PFSK-1 (cell line): ENCODE measurements around the gene PLCH2.

Experiments
- FOXP2 ChIP-seq: optimal IDR thresholded peaks from 2 replicates; pipeline ENCODE3; 2011; ENCODE audit warnings: borderline replicate concordance, control low read depth, inconsistent platforms; ENCODE audit not compliant: insufficient read depth; ENCODE audit errors: extremely low read length, extremely low read depth
- POLR2AphosphoS5 ChIP-seq: IDR thresholded peaks from 2 replicates; pipeline ENCODE4 v1.6.1; 2012; ENCODE audit warnings: low read depth, mild to moderate bottlenecking, control low read depth, low read length, moderate library complexity
- REST ChIP-seq, 2 experiments: IDR thresholded peaks; 2 replicates each; pipeline versions ENCODE4 v1.6.1 to v1.8.0; 2011 to 2012; ENCODE audit warnings: low read depth in 2 of 2, low read length in 2 of 2, control low read depth in 1 of 2, inconsistent platforms in 1 of 2, mild to moderate bottlenecking in 1 of 2, moderate library complexity in 1 of 2; ENCODE audit not compliant: insufficient read depth in 1 of 2
- SIN3A ChIP-seq: IDR thresholded peaks from 2 replicates; pipeline ENCODE4 v1.6.1; 2012; ENCODE audit warnings: mild to moderate bottlenecking, low read length, moderate library complexity, borderline replicate concordance; ENCODE audit not compliant: insufficient read depth
- TAF1 ChIP-seq: IDR thresholded peaks from 2 replicates; pipeline ENCODE4 v1.6.1; 2012; ENCODE audit warnings: low read length, control low read depth, borderline replicate concordance; ENCODE audit not compliant: insufficient read depth

Gene PLCH2

DNA sequence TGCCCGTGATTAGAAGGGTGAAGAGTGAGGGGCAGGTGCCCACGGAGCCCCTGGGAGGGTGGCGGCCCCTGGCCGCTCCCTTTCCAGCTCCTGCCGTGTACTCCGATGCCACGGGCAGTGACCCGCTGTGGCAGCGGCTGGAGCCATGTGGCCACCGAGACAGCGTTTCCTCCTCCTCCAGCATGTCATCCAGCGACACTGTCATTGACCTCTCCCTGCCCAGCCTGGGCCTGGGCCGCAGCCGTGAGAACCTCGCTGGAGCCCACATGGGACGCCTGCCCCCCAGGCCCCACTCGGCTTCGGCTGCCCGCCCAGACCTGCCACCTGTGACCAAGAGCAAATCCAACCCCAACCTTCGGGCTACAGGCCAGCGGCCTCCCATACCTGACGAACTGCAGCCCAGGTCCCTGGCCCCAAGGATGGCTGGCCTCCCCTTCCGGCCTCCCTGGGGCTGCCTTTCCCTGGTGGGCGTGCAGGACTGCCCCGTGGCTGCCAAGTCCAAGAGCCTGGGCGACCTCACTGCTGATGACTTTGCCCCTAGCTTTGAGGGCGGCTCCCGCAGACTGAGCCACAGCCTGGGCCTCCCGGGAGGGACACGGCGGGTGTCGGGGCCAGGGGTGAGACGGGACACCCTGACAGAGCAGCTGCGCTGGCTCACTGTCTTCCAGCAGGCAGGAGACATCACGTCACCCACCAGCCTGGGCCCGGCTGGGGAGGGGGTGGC is 28.3 kb downstream of the PLCH2 start:
- TF ChIP-seq REST (IDR thresholded peaks at IDR 0.05; ENCODE audit: insufficient read depth in 1 of 2, low read depth in 2 of 2, low read length in 2 of 2) (no peak), FOXP2 (no peak), SIN3A (no peak), POLR2AphosphoS5 (no peak), TAF1 (no peak)

DNA sequence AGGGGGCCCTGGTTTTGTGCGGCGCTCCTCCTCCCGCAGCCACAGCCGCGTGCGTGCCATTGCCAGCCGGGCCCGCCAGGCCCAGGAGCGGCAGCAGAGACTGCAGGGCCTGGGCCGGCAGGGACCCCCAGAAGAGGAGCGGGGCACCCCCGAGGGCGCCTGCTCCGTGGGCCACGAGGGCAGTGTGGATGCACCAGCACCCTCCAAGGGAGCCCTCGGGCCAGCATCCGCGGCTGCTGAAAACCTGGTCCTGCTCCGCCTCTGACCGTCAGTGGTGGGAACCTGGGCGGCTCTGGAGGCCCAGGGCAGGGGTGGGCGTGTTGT is 28.8 kb downstream of the PLCH2 start:
- TF ChIP-seq FOXP2 (no peak), REST (IDR thresholded peaks at IDR 0.05; ENCODE audit: insufficient read depth in 1 of 2, low read depth in 2 of 2, low read length in 2 of 2) (no peak), POLR2AphosphoS5 (no peak), SIN3A (no peak), TAF1 (no peak)

DNA sequence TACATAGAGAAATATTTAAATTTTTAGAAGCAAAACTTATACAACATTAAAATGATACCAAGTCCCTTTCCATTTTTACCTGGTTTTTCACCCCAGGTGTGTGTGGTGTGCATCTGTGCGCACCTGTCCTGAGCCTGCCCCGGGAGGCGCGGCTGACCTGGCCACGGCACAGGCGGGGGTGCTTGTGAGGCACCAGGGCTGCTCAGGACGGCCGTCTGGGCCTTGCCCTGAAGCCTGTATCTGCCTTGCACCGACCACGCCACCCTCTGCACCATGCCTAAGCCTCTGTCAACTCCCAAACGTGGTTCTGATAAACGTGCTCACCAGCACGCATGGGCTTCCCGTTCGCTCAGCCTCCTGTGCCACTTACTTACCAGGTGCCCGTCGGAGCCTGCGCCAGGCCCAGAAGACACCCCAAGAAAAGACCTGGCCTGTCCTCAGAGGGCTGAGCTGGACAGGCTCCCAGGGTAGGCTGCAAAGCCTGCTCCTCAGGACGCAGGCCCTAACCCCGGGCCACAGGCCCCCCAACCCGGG is 29.4 kb downstream of the PLCH2 start:
- TF ChIP-seq TAF1: no peak
- TF ChIP-seq POLR2AphosphoS5: no peak
- TF ChIP-seq FOXP2: no peak
- no peak for TF ChIP-seq REST (IDR thresholded peaks at IDR 0.05; ENCODE audit: insufficient read depth in 1 of 2, low read depth in 2 of 2, low read length in 2 of 2)
- TF ChIP-seq SIN3A: no peak

DNA sequence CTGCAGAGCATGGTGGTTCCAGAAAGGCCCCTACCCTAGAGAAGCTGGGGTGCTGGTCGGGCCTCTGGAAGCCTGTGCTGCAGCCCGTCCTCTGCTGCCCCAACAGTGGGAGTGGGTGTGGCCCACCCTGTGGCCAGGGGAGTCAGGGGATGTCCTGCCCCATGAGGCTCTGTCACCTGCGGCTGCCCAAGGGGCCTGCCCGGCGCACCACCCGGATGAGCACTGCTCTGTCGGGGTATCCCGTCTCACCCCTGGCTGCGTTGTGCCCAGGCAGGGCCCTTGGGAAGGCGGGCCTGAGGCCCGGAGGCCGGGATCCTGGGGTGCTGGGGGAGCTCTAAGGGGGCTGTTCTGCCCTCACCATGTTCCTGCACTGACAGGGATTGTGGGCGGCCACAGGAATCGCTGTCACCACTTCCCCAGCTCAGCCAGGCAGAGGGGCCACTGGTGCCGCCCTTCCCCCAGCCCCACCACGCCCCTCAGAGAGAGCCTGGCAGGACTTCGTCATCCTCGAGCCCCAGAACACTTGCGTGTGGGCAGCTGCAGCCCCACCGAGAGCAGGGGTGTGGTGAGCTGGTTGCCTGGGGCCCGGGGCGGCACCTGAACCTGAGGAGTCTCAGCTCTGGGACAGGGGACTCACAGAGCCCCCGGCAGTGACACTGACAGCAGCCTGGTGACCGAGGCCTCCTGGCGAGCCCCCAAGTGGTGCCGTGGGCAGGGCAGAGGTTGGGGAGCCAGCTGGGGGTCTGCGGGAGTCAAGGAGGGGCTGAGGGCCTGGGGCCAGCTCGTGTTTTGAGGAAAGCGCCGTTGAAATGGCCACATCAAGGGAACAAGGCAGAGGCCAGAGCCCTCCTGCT is 30.1 kb downstream of the PLCH2 start:
- TF ChIP-seq TAF1 (no peak), POLR2AphosphoS5 (no peak; the same call in 1 of the 2 replicates), FOXP2 (no peak), SIN3A (no peak), REST (IDR thresholded peaks at IDR 0.05; ENCODE audit: insufficient read depth in 1 of 2, low read depth in 2 of 2, low read length in 2 of 2) (no peak)
